Body of pancreas (tissue), 4 donors: ENCODE measurements around the gene F10. TPM values are rescaled to one million over a fixed set of nuclear protein-coding genes. Genes with fewer than 3 reads are reported as not detected.

Experiments used
- ATAC-seq: fragments of 150-250 bp; one replicate; pipeline ENCODE4 v1.9.1; 2016
- DNase-seq, 4 donors: peaks; one replicate each; pipeline ENCODE4 v3.0.0-alpha.2; 2019
- H3K27ac ChIP-seq, 4 donors: fragments of 200-600 bp; sonication (generic); 1 replicate in 3 of 4; 2 replicates in 1 of 4; pipeline versions ENCODE4 v1.5.1 to v1.6.1; 2016 to 2019; ENCODE audit warnings: mild to moderate bottlenecking in 1 of 4, mixed read lengths in 1 of 4, moderate library complexity in 1 of 4
- H3K27me3 ChIP-seq, 2 donors: fragments of 200-600 bp; sonication (generic); one replicate each; pipeline ENCODE4 v1.6.0; 2016; ENCODE audit warnings: mild to moderate bottlenecking in 1 of 2
- H3K36me3 ChIP-seq, 2 donors: fragments of 200-600 bp; sonication (generic); replicated peaks in 1 of 2; 2 replicates each; pipeline ENCODE4 v1.5.1; 2016; ENCODE audit warnings: low read depth in 2 of 2; ENCODE audit not compliant: insufficient read depth in 1 of 2
- H3K4me1 ChIP-seq: fragments of 200-600 bp; sonication (generic); one replicate; pipeline ENCODE4 v1.6.0; 2016
- H3K4me3 ChIP-seq, 2 donors: fragments of 200-600 bp; sonication (generic); 1 replicate in 1 of 2; 2 replicates in 1 of 2; pipeline ENCODE4 v1.5.1; 2016 to 2019
- H3K9me3 ChIP-seq, 3 donors: fragments of 200-600 bp; sonication (generic); 1 replicate in 2 of 3; 2 replicates in 1 of 3; pipeline ENCODE4 v1.5.1; 2016
- CTCF ChIP-seq, 7 experiments: fragments of 450-650 bp in 4 of 7; fragments of 200-600 bp in 3 of 7; sonication (generic) in 3 of 7; IDR thresholded peaks; one replicate each; pipeline ENCODE4 v1.5.1; 2016 to 2019; ENCODE audit warnings: antibody characterized with exemption in 7 of 7
- POLR2A ChIP-seq, 3 donors: fragments of 450-650 bp; IDR thresholded peaks; one replicate each; pipeline ENCODE4 v1.6.1; 2016; ENCODE audit warnings: antibody characterized with exemption in 3 of 3, mild to moderate bottlenecking in 2 of 3
- WGBS, 2 donors: methylation state at CpG; one replicate each; pipeline ENCODE4 v1.1.5; 2017; 5-methylcytosine and 5-hydroxymethylcytosine counted together
- intact Hi-C: fragments of 100-400 bp; cut with DNase I; formaldehyde crosslinking; loops from one replicate; pipeline ENCODE4 v1.15.1; 2023
- total RNA-seq, 2 donors: library from RNA; depleted of rRNA; stranded (reverse); fragments of >200 nt; gene quantifications; one replicate each; pipeline ENCODE4 v1.1.0, GENCODE V29; 2016

The F10 gene
- total RNA-seq, 2 donors from 2014 or later, result 2.3 to 6.7 TPM

DNA sequence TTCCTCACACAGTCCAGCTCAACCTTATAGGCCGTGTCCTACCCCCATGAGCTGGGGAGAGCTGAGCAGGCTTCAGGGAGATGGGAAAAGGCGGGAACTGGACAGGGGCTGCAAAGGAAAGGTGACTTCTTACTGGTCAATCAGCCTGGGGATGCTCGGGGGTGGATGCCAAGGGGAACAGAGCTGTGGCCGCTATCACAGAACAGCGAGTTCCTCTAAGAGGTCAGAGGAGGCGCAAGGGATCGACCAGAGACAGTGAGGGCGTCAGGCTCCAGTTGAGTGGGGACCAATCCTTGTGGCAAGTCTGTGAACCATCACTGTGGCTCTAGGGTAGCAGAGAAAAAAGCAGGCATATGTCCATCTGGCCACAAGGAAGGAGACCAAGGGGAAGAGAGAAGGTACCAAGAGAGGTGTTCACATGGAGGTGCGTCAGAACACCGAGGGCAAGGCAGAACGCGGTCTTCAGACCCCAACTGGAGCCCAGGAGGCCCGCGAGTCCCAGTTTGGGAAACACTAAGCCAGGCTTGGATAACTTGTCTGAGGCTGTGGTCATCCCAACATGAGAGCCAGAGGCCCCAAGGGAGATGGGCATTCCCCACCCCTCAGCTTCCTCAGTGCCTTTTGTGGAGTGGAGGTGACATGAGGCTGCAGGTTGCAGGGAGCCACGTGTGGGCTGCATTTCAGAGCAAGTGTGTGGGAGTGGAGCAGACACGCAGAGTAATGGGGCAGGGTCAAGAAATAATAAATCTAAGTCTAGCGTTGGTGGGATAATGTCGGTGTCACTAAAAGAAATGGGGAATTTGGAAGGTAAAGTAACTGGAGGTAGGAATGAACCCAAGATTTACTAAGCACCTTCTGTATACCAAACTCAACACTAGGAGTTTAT lies 3.9 kb downstream of the F10 start:
- Histone ChIP-seq H3K4me1 (peaks cover 6% of the 10 kb centered on the region), H3K9me3 (no peaks in the 10 kb centered on the region), H3K36me3 (no peaks in the 10 kb centered on the region), H3K27ac (no peak overlapping the region), H3K27me3 (no peaks in the 10 kb centered on the region), H3K4me3 (no peak overlapping the region)
- WGBS, 2 donors, result 78 to 82% methylated on average over 18 of the region's 18 CpGs
- DNase-seq (peak in 1 of 4 donors; percentile 0), ATAC-seq (no peak)
- TF ChIP-seq CTCF (IDR thresholded peaks at IDR 0.05) (no peak), POLR2A (IDR thresholded peaks at IDR 0.05) (no peak)
- intact Hi-C loops, result no loop called here

DNA sequence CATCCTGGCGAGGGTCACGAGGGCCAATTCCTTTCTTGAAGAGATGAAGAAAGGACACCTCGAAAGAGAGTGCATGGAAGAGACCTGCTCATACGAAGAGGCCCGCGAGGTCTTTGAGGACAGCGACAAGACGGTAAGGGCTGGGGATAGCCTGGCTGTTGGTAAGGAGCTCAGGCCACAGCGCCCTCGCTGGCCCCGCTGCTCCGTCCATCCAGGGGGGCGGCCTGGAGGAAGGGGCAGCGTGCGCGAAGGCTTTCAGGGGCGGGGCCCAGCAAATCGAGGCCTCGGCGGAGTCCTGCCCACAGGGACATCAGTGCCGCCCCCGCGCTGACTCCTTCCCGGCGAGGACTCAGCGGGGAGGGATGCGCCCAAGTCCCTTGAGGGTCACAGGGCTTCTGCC lies 6.9 kb downstream of the F10 start:
- TF ChIP-seq CTCF (IDR thresholded peaks at IDR 0.05), result no peak
- TF ChIP-seq POLR2A (IDR thresholded peaks at IDR 0.05), result no peak
- Histone ChIP-seq H3K9me3 (no peaks in the 10 kb centered on the region), H3K27me3 (no peaks in the 10 kb centered on the region), H3K27ac (no peak overlapping the region), H3K4me1 (no peaks in the 10 kb centered on the region), H3K4me3 (no peak overlapping the region), H3K36me3 (no peaks in the 10 kb centered on the region)
- 61 to 67% methylated on average over 22 to 26 of the region's 27 CpGs for WGBS, 2 donors
- DNase-seq, result peak in 2 of 4 donors; percentile 1 to 5
- intact Hi-C loops, result no loop called here
- no peak for ATAC-seq

DNA sequence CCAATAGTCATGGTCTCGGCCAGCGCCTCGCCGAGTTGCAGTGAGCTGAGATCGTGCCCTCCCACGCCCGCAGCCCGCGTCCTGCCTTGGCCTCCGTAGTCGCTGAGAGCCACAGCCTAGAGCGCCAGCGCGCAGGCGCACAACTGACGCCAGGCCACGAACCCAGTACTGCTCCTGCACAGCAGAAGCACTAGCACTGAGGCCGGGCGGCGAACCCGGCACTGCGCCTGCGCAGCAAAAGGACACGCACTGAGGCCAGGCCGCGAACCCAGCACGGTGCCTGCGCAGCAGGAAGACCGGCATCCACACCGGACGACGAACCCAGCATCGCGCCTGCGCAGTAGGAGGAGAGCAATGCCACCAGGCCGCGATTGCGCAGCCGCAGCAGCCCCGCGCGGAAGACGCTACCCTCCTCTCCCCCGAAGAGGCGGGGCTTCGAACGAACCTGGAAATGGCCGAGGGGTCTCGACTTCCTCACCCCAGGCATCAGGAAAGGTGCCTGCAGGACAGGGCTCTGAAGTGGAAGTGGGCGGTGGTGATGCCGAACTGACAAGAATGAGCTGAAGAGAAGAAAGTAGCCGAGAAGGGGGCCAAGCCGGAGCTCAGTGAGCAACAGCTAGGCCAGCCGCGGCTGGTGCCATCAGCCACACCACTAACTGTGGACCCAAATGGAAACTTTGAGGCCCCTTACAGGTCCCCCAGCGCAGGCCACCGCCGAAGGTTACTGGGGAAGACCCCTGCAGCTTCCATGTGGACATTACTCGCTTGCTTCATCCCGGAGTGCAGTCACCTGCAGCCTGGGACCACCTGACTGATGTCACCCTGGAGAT lies 7.5 kb downstream of the F10 start:
- DNase-seq, result peak in 1 of 4 donors; percentile 5
- ATAC-seq, result peak; percentile 24
- WGBS, 2 donors, result 39 to 75% methylated on average over 16 to 55 of the region's 60 CpGs

DNA sequence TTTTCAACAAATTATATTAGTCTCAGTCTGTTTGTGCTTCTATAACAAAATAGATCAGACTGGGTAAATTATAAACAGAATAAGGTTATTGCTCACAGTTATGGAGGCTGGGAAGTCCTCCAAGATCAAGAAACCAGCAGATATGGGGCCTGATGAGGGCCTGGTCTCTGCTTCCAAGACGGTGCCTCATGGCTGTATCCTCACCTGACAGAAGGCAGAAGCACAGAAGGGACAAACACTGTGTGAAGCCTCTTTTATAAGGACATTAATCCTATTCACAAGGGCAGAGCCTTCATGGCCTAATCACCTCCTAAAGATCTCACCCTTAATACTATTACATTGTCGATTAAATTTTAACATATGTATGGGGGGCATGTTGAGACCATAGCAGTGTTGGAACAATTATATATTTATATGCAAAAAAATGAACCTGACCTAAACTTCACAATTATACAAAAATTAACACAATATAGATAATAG lies 12.7 kb downstream of the F10 start:
- no peaks in the 10 kb centered on the region for H3K4me1 ChIP-seq
- WGBS, 2 donors, result 65 to 68% methylated on average over 2 of the region's 2 CpGs
- no peak for TF ChIP-seq CTCF (IDR thresholded peaks at IDR 0.05)
- no peak for TF ChIP-seq POLR2A (IDR thresholded peaks at IDR 0.05)
- H3K27ac ChIP-seq, result no peak overlapping the region
- intact Hi-C loops, result no loop called here
- DNase-seq (no peak), ATAC-seq (no peak)
- H3K9me3 ChIP-seq, result no peaks in the 10 kb centered on the region
- H3K4me3 ChIP-seq, result no peak overlapping the region
- H3K27me3 ChIP-seq, result no peaks in the 10 kb centered on the region
- no peaks in the 10 kb centered on the region for H3K36me3 ChIP-seq

More for the DNA sequence above, 7.5 kb downstream of the F10 start:
- no peaks in the 10 kb centered on the region for H3K4me1 ChIP-seq
- no peak overlapping the region for H3K27ac ChIP-seq
- H3K36me3 ChIP-seq, result no peaks in the 10 kb centered on the region
- intact Hi-C loops, result no loop called here
- H3K4me3 ChIP-seq, result no peak overlapping the region
- no peaks in the 10 kb centered on the region for H3K9me3 ChIP-seq
- TF ChIP-seq CTCF (IDR thresholded peaks at IDR 0.05) (no peak), POLR2A (IDR thresholded peaks at IDR 0.05) (no peak)
- H3K27me3 ChIP-seq, result no peaks in the 10 kb centered on the region
